Measurements from ENCODE around the gene THAP7.
A peak's percentile ranks its signal among the peaks of the same experiment; 100 is the strongest.

The THAP7 gene

GRCh38 chr22:20978419-20978818 lies 23.5 kb downstream of the THAP7 start:
- no peak for DNase-seq

- no peak for DNase-seq
Observed at GRCh38 chr22:20977516-20978170, 24.3 kb downstream of the THAP7 start.

GRCh38 chr22:20977019-20977418 lies 24.9 kb downstream of the THAP7 start:
- no peak for DNase-seq

- no peak for DNase-seq
Observed at GRCh38 chr22:20976291-20976877, 25.5 kb downstream of the THAP7 start.

DNA sequence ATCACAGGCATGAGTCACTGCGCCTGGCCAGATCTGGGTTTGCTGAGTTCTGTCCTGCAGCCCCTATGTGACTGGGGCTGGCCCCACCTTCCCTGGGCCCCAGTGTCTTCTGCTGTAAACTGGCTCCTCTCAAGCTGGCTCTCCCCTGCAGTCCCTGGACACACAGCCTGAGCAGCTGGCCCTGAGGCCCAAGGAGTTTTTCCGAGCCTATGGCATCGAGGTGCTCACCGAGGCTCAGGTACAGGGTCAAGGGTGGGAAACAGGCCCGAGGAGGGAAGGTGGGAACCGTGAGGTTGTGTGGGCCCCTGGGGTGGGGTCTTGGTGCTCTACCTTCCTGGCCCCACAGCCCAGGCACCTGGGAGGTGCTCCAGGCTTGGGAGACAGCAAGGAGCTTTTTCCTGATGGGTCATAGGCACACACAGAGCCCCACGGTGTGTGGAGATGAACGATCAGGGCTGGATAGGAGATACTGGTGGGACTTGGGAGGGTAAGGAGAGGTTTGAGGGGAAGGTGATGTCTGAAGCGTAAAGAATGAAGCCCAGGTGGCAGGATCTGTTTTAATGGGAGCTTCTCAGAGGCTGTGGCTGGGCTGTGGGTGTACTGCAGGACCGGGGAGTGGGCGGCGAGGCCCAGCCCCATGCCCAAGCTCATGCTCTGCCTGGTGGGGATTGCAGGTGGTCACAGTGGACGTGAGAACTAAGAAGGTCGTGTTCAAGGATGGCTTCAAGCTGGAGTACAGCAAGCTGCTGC lies 26.2 kb downstream of the THAP7 start:
- no peak for DNase-seq

DNA sequence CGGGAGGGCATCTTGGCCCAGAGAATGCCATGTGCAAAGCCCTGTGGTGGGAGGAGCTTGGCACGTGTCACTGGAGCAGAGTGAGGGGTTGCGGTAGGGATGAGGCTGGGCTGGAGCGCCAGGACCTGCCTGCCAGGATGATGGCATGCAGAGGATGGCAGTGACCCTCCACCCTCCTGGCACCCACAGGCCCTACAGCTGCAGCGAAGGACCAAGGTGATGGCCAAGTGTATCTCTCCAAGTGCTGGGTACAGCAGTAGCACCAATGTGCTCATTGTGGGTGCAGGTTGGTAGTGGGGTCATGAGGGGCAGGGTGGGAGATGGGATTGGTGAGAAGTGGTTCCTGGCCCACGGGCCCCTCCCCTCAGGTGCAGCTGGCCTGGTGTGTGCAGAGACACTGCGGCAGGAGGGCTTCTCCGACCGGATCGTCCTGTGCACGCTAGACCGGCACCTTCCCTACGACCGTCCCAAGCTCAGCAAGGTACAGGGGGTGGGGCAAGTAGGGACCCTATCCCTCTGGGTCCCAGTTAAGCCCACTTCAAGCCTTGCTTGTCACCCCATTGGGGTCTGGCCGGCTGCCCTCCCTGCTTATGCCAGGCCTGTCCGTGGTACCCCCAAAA lies 27.5 kb downstream of the THAP7 start:
- no peak for DNase-seq

GRCh38 chr22:20973634-20974286 lies 28.2 kb downstream of the THAP7 start:
- DNase-seq = no peak

DNA sequence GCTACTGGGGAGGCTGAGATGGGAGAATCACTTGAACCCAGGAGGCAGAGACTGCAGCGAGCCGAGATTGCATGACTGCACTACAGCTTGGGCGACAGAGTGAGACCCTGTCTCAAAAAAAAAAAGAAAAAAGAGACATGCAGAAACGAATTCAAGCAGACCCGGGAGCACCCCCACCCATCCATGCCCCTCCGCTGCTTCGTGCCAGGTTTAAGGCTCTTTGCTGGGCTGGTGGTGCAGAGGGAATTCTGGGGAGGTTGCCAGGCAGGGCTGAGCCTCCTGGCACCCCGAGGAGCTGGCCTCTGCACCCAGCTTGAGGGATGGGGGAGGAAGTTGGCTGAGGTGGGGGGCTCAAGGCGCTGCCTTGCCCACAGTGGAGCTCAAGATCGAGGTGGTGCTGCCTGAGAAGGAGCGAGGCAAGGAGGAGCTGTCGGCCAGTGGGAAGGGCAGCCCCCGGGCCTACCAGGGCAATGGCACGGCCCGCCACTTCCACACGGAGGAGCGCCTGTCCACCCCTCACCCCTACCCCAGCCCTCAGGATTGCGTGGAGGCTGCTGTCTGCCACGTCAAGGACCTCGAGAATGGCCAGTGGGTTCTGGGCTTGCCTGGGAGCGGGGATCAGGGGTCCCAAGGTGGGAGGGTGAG lies 28.9 kb downstream of the THAP7 start:
- DNase-seq = no peak

DNA sequence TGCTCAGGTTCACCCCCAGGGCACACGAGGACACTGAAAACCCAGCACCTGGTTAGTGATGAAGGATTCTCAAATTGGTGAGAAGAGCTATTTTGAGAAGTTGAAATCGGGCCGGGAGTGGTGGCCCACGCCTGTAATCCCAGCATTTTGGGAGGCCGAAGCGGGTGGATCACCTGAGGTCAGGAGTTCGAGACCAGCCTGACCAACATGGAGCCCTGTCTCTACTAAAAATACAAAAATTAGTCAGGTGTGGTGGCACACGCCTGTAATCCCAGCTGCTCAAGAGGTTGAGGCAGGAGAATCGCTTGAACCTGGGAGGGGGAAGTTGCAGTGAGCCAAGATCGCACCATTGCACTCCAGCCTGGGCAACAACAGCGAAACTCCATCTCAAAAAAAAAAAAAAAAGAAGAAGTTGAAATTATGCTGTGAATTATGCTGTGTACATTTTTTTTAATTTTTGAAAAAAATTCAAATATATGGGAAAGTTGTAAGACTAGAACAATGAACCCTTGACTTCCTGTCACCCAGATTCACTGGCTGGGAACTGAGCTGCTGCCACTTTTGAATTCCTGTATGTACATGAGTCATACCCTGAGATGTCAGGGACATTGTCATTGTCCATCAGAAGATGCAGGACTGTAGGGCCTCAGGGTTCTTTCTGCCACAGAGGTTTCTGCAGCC lies 29.8 kb downstream of the THAP7 start:
- DNase-seq = peak; percentile 31

DNA sequence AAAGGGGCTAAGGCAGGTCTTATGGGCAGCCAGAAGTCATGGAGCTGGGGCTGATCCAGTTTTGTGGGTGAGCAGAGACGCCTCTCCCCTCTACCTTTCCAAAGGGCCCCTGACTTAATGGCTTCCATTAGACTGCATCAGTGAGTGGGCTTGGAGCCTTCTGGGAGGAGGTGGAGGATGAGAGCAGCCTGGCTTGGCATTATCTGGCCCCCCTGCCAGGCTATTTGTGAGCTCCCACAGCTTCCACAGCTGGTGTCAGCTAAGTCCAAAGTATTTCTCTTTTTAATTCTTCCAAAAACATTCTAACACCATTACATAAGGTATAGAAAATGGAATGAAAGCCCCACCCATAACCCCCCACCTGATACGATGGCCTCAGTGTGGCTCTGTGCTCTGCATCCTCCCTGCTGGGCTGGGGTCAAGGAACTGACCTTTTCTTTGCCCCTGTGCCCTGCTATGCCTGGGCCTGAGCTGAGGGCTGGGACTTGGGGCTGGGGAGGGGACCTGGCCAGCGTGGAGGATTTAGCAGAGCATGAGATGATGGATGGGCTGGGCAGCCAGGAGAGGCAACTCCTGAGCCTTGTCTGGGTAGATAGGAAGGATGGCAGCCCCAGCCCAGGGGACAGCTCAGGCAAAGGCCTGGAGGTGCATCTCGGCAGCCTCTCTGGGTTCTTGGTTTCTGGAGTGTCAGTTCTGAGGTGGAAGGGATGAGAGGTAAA lies 30.8 kb downstream of the THAP7 start:
- DNase-seq = no peak

GRCh38 chr22:20968281-20968977 lies 33.5 kb downstream of the THAP7 start:
- no peak for DNase-seq

GRCh38 chr22:20967697-20968211 lies 34.2 kb downstream of the THAP7 start:
- no peak for DNase-seq

DNA sequence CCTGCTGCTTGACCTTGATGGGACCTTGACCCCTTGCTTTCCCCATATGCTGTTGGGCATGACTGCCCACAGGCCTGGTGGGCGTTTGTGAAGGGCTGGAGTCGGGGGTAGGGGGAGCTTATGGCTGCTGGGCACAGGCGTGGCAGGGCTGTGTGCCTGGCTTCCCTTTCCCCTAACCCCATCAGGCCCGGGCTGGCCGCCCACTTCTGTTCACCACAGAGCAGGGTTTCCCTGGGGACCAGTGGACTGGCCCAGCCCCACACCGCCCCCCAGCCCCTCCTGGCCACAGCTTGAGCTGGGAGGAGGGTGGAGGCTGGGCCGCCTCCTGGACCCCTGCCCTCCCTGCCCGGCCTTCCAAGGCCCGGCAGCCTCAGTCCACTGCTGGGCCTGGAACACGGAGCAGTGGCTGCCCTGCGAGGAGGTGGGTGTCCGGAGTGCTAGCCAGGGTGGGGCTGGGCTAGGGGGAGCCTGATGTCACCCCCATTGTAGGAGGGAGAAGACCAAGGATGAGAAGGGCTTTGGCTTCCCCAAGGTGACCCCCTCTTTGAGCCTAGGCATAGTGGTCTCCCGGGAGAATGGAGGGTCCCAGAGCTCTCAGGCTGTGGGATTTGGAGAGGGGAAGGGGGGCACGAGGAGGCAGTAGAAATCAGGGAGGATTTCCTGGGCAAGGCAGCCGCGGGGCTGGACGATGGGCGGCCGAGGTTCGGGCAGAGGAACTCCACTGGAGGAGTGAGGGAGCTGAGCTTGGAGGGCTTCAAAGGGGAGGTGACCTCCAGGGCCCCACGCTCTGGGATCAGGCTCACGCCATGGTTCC lies 34.8 kb downstream of the THAP7 start, which contains the start of gene AIFM3:
Gene AIFM3 (plus strand): TSS at position 373 of the 814 bp plus-strand sequence. CDS start 690 bp downstream, outside the sequence.
- no peak for DNase-seq

DNA sequence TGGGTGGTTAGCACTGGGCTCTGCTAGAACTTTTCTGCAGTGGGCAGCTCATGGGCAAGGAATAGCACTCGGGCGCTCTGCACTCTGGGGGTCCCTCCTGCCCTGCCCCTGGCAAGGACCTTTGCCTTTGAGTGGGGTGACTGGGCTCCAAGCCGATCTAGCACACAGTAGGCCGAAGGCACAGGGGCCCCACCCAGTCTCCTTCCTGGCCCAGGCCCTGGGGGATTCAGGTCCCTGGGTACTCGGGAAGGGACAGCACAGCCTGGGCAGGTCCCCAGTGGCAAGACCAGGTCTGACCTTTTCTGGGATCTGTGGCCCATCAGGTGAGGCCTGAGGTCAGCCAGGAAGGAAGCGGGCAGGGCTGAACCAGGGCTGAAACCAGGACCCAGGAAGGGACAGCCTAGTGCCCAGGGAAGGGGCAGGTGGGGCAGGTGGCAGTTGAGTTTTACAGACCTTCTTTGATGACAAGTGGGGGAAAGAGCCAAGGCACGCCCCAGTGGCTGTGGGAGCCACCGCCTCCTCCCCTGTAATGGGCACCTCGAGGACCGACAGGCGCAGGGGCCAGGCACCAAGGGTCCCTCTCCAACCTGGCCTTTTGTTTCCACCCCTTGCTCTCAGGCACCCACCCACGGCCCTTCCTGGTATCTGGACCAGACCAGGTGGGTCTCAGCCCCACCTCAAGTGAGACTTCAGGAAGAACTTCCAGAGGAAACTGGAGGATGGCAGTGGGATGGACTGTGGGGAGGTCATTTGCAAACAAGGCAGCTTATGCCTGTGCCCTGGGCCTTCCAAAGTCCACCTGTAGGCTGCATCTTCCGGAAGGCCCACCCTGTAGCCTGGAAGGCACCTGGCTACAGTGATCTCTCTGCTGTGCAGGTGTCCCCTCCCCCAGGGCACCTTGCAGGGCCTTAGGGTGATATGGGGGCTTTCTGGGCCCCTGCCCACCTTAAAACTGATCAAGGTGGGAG lies 35.7 kb downstream of the THAP7 start:
- DNase-seq = no peak

DNA sequence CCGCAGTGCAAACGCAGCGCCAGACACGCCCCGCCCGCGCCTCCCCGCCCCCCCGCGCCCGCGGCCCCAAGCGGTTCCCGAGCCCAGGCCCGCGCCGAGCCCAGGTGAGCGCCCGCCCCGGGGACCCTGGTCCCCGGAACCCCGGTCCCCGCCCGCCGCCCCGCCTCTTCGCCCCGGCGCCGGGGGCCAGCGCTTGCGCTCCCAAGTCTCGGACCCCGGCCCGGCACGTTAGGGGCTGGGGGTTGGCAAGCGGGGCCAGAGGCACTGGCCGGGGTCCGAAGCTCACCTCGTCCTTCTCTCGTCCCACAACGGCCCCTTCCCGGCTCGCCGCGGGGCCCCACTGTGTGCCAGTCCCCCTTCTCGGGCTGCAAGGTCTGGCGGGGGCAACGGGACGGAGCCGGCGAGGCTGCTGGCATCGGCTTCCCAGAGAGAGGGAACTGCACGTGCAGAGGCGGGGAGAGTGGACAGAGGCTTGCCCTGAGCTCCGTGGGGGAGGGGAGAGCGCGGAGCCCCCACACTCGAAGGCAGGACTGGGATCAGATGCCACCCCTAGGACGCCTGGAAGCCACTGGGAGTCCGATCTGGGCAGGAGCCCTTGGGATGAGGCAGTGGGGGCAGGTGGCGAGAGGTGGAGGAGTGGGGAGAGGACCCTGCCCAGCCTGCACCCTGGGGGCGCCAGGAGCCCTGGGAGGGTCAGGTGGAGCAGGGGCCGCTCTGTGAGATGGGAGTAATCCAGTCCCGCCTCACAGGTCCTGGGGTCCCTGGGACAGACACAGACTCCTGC lies 36.6 kb downstream of the THAP7 start:
- no peak for DNase-seq

DNA sequence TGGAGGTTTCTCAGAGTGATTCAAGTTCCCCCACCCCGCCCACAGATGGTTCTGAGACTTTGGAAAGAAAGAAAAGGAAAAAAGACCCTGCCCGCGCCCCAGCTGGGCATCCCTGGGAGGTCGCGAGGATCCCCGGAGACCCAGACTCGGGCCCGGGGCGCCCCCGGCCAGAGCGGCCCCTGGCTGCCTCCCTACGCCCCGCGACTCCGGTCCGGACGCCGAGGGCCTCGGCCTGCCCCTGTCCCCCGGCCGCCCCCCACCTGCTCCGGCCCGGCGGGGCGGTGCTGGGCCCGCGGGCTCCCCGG lies 37.2 kb downstream of the THAP7 start:
- DNase-seq = no peak

DNA sequence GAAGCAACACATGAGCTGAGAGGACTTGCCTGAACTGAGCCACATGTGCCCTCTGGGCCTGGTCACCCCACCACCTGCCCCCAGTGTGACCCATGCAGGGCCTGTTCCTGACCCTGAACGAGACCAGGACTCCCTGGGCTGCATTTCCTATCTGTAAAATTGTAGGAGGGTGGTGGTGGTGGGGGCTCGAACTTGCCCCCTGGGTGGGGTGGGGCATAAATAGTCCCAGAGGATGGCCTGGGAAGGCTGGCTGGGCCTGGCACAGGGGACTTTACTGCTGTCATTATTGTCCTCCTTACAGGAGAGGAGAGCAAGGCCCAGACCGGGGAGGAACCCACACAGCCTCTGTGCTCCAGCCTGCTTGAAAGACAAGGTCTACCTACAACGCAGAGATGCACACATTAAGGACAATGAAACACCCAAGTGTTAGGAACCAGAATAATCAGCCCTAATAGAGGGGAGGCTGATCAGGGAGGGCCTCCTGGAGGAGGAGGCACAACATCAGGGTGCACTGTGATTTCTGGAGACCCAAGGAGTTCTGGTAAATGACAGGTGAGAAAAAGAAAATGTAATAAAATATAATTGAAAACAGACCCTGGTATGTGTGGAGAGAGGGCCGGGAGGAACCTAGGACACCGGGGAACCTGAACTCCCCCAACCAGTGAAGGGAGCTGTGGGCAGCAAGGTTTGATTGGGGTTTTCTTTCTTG lies 37.7 kb downstream of the THAP7 start:
- DNase-seq = no peak
